PFSK-1 (cell line): Measurements from ENCODE around the gene MAP9.

Experiments used
- POLR2AphosphoS5 ChIP-seq: IDR thresholded peaks from 2 replicates; pipeline ENCODE4 v1.6.1; 2012; ENCODE audit warnings: low read depth, mild to moderate bottlenecking, control low read depth, low read length, moderate library complexity
- REST ChIP-seq, 2 experiments: IDR thresholded peaks; 2 replicates each; pipeline versions ENCODE4 v1.6.1 to v1.8.0; 2011 to 2012; ENCODE audit warnings: low read depth in 2 of 2, low read length in 2 of 2, control low read depth in 1 of 2, inconsistent platforms in 1 of 2, mild to moderate bottlenecking in 1 of 2, moderate library complexity in 1 of 2; ENCODE audit not compliant: insufficient read depth in 1 of 2

DNA sequence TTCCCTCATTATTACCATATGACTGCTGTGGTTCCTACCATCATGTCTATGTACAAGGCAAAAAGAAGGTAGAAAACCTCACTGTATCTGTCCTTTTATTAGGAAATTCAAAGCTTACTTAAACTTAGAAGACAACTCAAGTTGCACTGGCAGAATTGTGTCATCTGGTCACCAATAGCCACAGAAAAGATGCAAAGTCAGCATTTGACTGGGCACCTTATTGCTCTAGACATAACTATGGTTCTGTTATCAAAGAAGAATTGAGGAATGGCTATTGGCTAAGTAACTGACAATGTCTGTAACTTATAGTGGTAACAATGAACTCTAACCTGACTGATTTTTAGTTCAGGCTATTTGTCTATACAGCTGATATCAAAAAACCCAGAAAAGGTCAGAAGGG, 45.3 kb downstream of the MAP9 start:
- TF ChIP-seq REST (IDR thresholded peaks at IDR 0.05; ENCODE audit: insufficient read depth in 1 of 2, low read depth in 2 of 2, low read length in 2 of 2) (no peak), POLR2AphosphoS5 (no peak)
